GM12872 (cell line): ENCODE measurements around the gene PKHD1.

Source experiments
- TF ChIP-seq, protein P1 (sequence below): IDR thresholded peaks from 3 replicates; pipeline ENCODE4 v1.5.1; 2011; ENCODE audit warnings: low read depth, mild to moderate bottlenecking, low read length, moderate library complexity; ENCODE audit not compliant: insufficient read depth

PKHD1 gene

DNA sequence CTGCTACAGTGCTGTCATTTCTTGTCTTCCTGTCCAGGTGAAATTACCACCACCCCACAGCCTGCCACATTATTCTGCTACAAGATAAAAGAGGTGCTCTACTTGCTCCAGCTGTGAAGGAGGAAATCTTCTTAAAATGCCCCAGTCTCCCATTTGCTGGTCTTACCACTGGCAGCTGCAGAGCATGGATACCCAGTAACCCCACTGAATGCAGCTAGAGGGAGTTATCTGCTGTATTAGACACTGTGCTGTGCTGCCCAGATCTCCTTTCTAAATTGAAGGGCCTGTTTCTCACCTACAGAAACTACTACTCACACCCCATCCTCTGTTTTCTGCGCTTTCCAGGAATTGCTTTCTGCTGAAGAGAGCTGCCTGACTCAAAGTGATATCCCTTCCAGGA lies 517.8 kb downstream of the PKHD1 start:
- TF ChIP-seq, protein P1, sequence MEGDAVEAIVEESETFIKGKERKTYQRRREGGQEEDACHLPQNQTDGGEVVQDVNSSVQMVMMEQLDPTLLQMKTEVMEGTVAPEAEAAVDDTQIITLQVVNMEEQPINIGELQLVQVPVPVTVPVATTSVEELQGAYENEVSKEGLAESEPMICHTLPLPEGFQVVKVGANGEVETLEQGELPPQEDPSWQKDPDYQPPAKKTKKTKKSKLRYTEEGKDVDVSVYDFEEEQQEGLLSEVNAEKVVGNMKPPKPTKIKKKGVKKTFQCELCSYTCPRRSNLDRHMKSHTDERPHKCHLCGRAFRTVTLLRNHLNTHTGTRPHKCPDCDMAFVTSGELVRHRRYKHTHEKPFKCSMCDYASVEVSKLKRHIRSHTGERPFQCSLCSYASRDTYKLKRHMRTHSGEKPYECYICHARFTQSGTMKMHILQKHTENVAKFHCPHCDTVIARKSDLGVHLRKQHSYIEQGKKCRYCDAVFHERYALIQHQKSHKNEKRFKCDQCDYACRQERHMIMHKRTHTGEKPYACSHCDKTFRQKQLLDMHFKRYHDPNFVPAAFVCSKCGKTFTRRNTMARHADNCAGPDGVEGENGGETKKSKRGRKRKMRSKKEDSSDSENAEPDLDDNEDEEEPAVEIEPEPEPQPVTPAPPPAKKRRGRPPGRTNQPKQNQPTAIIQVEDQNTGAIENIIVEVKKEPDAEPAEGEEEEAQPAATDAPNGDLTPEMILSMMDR: peak; percentile 13; the same call in 1 of the 3 replicates

DNA sequence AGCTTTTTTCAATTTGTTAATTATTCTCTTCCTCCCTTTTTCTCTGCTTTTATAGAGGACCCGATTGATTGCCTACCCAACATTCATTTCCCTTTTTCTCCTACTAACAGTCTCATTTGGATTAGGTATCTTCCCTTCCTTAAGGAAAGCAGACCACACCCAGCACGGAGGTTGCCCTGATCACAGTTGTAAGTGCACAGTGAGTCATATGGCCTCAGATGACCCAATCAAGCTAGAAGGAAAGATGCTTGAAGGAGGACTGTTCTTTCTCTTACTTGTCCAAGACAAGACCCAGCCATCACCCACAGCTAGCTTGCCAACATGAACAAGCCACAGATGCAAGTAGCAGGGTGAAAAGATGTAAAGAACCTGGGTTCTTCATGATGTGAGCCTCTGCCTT lies 518.6 kb downstream of the PKHD1 start:
- TF ChIP-seq, protein P1: no peak

- TF ChIP-seq, protein P1: no peak
Measured at GRCh38 chr6:51565472-51565871, 521.9 kb downstream of the PKHD1 start.
